ENCODE data around the gene UBE2D4.
"Not testable (repeated sequence)": the region's sequence is repeated elsewhere in the genome, so short reads cannot be mapped to it uniquely, and the experiment has no call there.

Gene UBE2D4

DNA sequence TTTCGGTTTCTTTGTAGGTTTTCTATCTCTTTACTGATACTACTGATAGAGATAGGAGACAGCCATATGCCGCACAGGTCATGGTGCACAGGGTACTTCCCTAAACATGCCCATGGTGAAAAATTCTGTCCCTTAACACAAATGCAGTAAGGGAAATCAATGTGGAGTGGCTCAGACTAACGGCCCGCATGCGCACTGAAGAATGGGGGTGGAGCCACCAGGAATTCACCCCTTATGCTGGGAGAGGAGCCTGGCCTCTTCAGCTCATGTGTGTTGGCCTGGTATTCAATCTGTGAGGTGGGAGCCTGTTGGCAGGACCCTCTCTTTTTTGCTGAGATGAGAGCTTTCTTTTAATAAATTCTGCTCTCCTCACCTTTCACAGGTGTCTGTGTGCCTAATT is 11.4 kb upstream of the UBE2D4 start:
- no peak for DNase-seq

DNA sequence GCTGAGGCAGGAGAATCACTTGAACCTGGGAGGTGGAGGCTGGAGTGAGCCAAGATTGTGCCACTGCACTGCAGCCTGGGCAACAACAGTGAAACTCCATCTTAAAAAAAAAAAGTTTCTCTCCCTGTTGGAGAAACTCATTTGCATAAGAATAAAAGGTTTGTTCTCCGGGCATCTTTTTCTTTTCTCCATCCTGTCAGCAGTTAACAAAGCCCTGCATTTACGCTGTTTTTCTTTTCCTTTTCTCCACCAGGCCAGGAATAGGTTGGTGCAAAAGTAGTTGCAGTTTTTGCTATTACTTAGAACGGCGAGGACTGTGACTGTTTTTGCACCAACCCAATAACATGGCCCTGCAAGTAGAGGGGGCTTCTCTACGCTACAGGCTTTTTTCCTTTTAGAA is 10.3 kb upstream of the UBE2D4 start:
- no peak for DNase-seq

DNA sequence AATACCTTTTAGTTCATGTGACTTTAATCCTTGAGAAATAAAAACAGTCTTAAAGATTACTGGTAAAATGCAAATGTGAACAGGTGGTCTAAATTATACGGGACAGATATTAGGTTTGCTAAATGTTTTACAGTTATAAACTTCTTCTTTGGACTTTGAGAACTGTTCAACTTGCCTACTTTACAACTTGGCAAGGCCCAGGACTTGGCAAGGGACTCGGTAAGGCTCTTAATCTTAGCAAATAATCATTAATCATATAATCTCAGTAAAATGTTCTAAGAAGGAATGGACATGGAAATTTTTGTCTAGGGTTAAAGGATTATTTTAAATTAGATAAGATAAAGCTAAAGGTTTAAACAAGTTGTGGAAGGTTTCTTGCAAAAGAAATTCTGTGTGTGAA is 4.8 kb upstream of the UBE2D4 start:
- DNase-seq, result no peak

DNA sequence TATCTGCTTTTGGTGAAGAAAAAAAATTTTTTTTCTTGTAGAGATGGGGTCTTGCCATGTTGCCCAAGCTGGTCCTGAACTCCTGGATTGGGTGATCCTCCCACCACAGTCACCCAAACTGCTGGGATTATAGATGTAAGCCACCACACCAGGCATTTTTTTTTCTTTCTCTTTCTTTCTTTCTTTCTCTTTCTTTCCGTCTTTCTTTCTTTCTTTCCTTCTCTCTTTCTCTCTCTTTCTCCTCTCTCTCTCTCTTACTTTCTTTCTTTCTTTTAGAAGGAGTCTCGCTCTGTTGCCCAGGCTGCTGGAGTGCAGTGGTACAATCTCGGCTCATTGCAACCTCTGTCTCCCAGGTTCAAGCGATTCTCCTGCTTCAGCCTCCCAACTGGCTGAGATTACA is 3.5 kb upstream of the UBE2D4 start:
- no peak for DNase-seq

DNA sequence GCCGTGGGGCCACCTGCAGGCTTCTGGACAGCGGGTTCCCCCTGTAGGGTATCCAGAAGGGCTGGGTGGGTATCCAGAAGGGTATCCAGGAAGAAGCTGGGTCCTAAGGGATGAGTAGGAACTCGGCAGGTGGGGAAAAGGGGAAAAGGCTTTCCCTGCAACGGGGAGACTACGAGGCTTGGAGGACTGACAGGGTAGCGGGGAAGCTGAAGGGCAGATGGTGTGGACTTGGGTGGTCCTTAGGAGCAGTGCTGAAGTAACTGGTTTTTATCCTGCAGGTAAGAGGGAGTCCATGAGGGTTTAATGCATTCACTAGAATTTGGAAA is 525 bp downstream of the UBE2D4 start:
- DNase-seq, result no peak

DNA sequence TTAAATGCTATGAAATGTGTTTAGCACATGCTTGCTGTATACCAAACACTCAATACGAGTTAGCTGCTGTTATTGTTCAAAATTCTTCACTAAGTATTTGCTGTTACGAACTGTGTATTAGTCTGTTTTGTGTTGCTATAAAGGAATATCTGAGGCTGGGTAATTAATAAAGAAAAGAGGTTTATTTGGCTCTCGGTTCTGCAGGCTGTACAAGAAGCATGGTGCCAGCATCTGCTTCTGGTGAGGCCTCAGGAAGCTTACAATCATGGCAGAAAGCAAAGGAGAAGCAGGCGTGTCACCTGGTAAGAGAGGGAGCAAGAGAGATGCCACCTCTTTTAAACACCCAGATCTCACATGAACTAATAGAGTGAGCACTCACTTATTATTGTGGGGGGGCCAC is 1.6 kb downstream of the UBE2D4 start:
- no peak for DNase-seq

DNA sequence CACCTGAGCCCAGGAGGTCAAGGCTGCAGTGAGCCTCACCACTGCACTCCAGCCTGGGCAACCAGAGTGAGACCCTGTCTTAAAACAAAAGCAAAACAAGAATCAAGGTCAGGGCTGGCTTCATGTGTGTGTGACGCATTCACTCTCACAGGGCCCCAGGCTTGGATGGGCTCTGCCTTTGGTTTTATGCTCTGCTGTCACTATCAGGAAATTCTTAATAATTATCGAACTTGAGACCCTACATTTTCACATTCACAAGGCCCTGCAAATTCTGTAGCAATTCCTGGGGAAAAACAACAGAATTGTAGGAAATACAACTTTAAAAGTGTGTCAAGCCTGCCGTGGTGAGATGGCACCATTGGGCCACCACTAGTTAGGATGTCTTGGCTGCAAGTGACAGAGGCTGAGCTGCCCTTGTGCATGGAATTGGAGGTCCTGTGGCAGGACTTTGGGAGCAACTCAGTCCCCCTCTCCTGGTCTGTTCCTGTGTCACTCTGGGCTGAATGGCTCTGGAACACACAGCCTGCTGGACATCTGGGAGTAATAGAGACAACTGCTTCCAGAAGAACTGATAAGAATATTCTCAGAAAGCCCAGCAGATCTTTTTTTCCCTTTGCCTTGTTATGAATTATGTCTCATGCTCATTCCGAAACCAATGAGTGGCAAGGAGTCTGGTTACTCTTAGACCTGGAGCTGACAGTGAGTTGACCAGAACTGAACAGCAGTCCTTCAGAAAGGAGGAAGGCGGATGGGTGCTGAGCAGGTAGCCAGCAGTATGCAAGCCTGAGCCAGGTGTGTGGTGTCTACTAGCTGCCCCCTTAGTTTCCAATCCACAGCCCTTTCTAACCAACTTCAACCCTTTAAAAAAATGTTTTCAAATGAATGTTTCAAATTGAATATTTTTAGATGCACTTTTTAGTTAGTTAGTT is 3.6 kb downstream of the UBE2D4 start:
- DNase-seq, result no peak

DNA sequence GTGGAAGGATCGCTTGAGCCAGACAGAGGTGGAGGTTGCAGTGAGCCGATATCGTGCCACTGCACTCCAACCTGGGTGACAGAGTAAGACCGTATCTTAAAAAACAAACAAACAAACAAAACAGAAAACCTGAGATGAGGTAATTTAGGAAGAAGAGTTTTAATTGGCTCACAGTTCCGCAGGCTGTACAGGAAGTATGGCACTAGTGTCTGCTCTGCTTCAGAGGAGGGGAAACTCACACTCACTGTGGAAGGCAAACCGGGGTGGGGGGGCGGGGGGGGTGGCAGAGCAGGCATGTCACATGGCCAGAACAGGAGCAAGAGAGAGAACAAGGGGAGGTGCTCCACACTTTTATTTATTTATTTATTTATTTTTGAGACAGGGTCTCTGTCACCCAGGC is 5.1 kb downstream of the UBE2D4 start:
- no peak for DNase-seq

DNA sequence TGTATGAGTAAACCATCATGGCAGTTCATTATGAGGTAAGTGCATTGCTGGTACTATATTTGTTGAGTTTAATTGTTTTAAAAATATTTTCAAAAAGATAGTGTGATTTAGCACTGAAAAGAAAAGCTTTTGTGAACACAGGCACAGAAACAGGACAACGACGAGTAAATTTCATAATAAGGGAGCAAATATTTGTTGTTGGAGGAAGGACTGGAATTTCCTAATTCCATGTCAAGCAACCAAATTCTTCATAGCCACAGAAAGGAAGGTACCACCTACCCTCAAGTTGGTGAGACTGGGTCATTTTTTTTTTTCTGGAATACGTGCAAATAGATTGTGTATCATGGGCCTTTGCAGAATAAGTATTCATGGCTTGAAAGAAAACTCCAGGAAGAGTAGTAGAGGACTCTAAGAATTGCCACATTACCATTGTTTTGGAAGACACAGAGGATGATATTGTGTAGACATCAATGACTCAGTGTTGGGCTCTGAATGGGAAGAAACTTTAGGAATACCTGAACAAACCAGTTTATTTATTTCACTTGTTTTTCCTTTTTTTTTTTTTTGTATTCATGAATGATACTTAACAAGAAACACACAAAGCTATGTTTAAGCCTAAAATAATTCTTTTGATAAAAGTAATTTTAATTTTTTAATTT is 7.8 kb downstream of the UBE2D4 start:
- DNase-seq, result no peak

DNA sequence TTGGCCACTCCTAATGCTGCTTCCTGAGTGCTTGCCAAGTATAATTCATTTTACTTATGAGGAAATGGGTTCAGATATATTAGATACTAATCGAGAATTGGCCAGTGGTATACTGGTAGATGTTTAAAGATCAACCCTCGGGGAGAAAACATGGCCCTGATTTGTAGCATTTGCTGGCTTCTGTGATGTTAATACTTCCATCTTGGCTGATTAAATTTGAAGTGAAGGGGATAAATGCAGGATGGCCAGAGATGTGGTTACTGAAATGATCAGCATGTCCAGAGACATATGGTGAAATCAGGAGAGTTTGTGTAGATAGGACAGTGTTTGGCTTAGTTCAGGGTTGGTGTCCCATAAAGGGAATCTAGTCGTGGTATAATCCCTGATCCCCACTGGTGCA is 11.2 kb downstream of the UBE2D4 start:
- no peak for DNase-seq

DNA sequence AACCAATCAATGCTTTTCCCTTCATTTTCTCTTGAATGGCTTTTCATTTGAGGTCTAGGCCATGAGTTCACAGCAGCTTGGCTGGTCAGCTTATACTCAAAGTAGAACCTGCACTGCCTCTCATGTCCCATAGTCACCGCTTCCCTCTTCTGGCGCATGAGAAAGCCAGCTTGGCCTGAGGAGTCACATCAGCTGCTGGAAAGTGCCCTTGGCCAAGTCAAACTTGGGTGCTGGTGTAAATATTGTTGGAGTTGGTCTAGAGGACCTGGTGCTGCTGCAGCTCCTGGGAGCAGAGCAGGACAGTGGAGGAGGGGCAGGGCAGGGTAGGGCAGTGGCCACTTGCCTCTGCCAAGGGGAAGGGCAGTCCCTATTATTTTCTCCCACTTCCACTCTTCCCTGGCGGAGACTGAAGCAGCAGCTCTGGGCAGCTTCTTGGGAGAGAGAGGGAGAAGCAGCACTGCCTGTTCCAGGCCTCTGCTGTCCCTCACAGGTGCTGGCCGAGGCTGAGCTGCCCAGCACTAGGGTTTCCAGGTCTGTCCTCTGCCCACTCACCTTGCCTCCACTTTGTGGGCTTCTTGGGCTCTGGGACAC is 12.8 kb downstream of the UBE2D4 start:
- no peak for DNase-seq

DNA sequence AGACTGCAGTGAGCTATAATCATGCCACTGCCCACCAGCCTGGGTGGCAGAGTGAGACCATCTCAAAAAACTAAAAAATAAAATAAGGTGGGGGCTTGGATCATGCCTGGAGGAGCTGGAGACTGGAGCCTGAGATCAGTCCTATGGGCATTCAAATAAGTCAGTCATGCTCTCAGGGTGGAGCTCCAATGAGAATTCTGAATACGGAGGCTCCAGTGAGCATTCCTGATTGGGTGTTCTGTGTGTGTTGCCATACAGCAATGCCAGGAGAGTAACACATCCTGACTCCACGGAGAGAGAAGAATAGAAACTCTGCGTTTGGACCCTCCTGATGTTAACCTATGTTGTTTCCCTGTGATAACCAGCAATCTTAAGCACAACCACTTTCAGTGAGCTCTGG is 16.0 kb downstream of the UBE2D4 start:
- no peak for DNase-seq

DNA sequence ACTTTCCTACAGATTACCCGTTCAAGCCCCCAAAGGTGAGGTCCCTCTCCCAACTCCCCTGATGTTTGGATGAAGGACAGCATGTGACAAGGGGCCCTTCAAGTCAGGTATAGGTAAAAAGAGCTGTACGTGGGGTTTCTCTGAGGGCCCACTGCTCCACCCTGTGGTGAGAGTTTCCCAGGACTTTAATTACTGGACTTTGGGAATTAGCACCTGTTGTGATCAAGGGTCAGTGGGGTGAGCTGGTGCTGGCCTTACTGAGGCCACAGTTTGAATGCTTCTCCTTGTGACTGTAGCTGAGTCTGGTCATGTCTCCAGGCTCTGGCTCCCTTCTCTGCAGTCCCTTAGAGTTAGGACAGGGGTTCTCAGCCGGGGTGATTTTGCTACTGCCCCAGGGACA is 16.8 kb downstream of the UBE2D4 start:
- DNase-seq, result no peak

DNA sequence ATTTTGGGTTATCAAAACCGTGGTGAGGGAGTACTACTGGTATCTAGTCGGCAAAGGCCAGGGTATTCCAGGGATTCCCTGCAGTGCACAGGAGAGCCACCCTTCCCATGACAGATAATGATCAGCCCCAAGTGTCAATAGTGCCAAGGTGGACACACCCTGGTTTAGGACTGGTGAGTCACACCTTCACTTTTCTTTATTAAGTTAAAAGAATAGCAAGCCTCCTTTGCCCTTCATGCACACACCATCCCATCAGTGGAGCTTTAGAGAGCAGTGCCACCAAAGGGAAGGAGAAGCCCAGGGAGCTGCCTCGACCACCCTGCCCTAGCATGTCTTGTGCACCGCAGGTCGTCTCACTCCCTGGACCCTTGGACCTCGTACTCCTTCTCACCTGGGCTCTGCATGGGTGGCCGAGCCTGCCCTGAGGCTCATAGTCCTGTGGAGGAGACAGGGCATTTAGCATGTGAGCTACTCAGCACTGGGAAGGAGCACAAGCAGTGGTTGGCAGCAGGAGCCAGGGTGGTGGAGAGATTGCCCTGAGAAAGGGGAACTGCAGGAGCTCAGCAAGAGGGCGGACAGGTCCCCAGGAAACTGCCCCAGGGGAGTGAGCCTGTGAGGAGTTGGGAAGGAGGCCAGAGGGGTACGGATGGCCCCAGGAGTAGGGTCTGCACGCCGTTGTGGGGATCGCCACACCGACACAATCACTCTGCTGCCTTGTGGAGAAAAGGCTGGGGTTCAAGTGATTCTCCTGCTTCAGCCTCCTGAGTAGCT is 17.4 kb downstream of the UBE2D4 start:
- no peak for DNase-seq

DNA sequence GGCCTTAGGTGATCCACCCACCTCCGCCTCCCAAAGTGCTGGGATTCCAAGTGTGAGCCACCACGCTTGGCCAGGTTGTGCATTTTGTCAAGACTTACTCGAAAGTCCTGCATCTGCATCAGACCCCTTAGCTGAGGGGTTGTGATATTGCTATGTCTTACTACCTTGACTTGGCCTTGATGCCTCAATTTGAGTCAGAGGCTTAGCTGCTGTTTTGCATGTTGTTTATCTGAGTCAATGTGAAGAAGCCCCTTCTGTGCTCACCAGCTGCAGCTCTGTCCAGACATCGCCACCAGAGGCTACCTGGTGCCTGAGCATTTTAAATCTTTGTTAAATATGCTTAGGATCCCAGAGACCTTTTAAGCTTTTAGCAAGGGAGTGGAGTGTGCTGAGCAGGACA is 18.1 kb downstream of the UBE2D4 start:
- no peak for DNase-seq

DNA sequence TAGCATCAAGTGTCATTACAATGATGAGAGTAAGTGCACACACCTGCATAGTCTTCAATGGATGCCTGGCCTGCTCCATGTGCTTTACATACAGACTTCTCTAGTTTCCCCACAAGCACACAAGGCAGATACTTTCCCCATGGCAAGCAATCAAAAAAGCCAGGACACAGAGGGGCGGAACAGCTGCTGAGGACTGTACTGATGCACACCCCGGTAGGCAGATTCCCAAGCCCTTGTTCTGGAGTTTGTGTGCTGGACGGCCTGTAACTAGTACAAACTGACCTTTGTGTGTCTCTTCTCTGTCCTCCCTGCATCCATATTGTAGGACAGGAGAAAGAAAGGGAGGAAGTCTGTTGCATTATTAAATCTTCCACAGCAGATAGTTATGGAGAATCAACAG is 25.8 kb downstream of the UBE2D4 start:
- DNase-seq, result no peak

DNA sequence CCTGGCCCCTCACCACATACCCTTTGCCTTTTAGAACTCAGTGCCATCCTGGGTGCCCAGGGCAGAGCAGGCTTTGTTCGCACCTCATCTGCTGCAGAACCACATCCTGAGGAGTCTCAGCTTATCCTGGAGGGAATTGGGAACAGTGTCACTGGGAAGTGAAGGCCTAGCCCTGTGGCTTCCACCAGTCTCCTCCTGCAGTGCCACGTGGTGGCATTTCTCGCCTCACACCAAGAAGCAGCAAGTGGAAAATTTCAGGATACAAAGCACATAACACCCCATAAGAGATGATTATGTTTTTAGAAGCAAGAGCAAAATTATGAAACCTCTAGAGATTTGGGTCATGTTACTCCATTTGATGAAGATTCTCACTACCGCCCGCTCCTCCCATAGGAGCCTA is 26.8 kb downstream of the UBE2D4 start:
- DNase-seq, result no peak

DNA sequence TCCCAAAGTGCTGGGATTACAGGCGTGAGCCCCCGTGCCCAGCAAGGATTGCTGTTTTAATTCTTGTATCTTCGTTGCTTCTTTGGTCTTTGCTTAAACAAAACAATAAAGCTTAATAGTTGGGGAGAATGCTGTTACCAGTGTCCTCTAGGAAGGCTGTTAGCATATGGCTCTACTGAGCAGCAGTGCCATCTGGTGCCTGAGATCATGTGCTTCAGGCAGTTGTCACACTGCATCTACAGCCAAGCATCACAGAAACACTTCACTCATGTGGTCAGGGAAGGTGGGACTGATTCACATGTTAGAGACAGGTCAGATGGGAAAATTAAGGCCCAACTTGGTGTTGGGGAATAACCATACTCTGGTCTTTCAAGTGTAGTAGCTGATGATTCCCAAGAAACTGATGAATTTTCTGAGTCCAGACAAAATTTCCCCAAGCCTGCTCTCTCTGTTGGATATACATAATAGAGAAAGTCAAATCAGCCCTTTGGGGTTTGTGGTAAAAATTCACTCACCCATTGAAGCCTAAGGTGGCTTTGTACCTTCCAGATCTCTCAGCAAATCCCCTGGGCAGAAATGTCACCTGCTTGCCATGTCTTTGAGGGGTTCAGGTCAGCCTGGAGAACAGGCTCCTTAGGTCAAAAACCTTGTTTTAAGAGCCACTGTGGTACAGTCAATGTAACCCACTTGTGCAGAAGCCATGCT is 28.4 kb downstream of the UBE2D4 start:
- peak; percentile 10 for DNase-seq

DNA sequence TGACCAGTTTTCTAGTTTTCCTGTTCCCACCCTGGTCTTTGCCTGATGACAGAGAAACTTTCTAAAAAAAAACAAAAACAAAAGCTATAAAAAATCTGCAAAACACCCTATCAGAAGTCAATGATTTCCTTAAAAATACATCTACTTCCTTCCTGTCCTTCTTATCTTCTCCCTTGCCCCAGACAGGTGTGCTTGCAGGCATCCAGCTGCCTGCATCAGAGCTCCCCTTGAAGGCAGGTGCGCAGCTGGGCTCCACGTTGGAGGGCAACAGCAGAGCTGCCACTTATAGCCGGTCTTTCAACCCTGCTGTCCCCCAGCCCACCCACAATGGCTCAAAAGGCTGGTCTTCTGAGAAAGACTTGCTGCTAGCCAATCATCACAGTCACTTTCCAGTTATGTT is 29.8 kb downstream of the UBE2D4 start:
- DNase-seq, result no peak

DNA sequence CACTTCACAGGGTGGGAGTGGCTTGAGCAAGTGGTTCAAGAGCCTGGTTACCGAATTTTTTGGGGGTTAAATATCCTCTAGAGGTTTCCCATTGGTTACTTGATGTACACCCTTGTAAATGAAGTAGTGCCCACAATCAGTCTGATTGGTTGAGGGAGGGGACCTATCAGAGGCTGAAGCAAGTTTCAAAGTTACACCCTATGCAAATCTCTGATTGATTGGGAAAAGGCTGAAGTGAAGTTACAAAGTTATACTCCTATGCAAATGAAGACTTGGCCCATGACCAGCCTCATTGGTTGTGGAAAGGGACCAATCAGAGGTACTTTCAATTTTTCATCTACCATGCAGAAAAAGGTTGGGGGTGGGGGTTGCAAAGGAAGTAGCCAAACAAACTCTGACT is 34.7 kb downstream of the UBE2D4 start:
- DNase-seq, result no peak

DNA sequence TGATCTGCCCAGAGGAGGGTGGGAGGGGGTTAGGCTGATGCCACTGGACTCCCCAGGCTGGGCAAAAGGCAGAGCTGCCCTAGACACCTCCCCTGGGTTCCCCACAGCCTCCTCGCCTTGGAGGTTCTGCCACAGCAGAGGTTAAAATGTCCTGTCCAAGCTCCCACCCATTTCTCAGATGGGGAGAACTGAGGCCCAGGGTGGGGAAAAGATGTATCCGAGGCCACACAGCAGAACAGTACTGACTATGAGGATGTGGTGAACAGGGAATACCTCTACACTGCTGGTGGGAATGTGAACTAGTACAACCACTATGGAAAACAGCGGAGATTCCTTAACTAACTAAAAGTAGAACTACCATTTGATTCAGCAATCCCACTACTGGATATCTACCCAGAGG is 40.2 kb downstream of the UBE2D4 start:
- DNase-seq, result not testable (repeated sequence)

DNA sequence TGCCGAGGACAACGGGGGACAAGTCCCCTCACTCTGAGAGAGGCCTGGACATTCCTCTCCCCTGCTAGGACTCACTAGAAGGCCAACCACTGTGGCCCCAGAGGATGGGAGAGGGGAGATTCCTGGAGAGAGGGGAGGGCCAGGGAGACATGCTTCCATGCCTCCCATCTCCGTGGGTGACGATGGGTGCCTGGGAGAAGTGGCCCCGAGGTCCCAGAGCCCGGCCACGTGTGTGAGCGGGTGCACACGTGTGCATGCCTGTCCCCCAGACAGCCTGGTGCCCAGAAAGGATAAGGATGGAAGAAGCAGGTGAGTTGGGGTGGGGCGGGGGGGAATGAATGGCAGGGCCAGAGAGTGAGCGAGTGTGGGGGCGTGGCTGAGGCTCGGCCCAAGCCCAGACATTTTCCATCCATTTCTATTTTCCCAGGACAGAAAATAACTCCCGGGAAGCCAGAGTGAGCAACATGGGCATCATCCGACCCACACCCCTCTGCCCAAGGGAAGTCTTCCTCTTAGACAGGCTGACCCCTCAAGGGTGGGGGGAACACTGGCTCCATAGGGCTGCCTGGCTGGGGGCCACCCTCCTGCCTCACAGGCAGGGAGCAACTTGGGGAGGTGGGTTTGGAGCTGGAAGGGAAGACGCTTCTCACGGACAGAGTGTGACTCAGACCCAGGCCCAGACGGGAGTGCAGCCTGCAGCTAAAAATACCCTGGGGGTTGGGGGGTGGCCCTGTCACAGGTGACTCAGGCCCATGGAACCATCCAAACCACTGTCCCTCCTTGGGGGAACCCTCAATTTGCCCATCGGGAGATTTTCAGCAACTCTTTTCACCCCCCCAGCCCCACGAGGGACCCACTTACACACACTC is 42.2 kb downstream of the UBE2D4 start:
- not testable (repeated sequence) for DNase-seq

Data from NCI-H345 (cell line).